ENCODE data around the gene SCN1B.

The SCN1B gene

DNA sequence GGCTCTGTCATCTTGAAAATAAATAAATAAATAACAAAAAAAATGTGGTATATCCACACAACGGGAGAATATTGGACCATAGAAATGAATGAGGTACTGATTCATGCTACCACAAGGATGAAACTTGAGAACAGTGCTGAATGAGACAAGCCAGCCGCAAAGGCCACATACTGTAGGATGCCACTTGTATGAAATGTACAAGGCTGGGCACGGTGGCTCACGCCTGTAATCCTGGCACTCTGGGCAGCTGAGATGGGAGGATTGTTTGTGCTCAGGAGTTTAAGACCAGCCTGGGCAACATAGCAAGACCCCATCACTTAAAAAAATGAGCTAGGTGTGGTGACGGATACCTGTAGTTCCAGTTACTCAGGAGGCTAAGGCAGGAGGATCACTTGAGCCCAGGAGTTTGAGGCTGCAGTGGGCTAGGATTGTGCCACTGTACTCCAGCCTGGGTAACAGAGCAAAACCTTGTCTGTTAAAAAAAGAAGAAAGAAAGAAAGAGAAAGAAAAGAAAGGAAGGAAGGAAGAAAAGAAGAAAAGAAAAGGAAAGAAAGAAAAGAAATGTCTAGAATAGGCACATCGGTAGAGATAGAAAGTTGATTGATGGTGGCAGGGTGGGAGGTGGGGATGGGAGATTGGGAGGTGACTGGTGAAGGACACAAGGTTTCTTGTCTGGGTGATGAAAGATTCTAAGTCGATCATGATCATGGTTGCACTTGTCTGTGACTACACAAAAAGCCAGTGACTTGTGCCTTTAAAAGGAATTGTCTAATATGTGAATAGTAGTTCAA, 31.5 kb downstream of the SCN1B start:
- Histone ChIP-seq H3K27ac (no peak overlapping the region), H3K36me3 (no peaks in the 10 kb centered on the region), H3K27me3 (peaks cover 6% of the 10 kb centered on the region), H3K4me3 (ENCODE audit: low read depth in 1 of 2, low read length in 1 of 2) (no peak overlapping the region), H3K9me3 (no peaks in the 10 kb centered on the region), H3K4me1 (ENCODE audit: control insufficient read depth in 1 of 2, insufficient read depth in 1 of 2, low read depth in 1 of 2, low read length in 1 of 2) (no peaks in the 10 kb centered on the region)
- TF ChIP-seq, protein P1, sequence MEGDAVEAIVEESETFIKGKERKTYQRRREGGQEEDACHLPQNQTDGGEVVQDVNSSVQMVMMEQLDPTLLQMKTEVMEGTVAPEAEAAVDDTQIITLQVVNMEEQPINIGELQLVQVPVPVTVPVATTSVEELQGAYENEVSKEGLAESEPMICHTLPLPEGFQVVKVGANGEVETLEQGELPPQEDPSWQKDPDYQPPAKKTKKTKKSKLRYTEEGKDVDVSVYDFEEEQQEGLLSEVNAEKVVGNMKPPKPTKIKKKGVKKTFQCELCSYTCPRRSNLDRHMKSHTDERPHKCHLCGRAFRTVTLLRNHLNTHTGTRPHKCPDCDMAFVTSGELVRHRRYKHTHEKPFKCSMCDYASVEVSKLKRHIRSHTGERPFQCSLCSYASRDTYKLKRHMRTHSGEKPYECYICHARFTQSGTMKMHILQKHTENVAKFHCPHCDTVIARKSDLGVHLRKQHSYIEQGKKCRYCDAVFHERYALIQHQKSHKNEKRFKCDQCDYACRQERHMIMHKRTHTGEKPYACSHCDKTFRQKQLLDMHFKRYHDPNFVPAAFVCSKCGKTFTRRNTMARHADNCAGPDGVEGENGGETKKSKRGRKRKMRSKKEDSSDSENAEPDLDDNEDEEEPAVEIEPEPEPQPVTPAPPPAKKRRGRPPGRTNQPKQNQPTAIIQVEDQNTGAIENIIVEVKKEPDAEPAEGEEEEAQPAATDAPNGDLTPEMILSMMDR (IDR thresholded peaks at IDR 0.05), result no peak

DNA sequence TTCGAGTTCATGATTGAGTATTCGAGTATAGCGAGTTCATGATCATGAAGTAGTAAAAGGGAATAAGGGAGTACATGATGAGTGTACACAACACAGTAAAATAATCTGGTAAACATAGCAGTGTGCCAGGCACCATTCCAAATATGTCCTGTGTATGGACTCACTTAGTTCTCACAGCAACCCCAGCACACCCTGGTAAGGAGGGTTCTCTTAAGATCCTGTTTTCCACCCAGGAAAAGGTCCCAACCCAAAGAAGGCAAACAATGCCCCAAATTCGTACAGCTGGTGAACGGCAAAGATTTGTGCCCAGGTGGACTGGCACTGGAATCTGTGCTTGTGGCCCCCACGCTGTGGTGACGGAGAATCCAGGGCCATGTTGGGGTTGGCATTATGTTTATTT, 32.7 kb downstream of the SCN1B start:
- no peaks in the 10 kb centered on the region for H3K9me3 ChIP-seq
- no peak overlapping the region for H3K27ac ChIP-seq

DNA sequence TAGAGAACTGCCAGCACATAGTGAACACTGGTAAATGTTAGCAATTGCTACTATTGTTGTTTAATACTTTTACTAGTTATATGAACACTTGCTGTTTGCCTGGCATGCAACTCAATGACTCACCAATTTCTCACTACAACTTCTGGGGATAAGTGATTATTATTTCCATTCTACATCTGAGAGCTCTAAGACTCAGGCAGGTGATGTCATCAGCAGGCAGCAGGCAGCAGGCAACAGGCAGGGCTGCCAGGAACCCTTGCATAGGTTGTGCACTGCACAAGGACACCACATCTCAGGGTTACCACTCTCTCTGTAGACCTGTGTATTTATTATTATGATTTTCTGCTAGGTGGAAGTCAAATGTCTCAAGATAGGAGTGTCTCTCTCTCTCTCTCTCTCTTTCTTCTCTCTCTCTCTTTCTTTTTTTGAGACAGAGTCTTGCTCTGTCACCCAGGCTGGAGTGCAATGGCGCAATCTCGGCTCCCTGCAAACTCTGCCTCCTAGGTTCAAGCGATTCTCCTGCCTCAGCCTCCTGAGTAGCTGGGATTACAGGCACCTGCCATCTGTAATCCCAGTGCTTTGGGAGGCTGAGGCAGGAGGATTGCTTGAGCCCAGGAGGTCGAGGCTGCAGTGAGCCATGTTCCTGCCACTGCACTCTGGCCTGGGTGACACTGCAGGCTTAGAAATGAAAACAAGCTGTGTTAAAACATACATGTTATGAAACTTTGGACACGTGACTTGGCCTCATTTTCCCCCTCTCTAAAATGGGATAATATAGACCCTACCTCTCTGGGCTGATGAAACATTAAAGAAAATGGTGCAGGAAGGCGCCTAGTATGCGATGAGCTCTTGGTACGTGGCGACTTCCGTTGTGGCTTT, 33.9 kb downstream of the SCN1B start:
- TF ChIP-seq, protein P1 (IDR thresholded peaks at IDR 0.05), result no peak
- H3K4me1 ChIP-seq (ENCODE audit: control insufficient read depth in 1 of 2, insufficient read depth in 1 of 2, low read depth in 1 of 2, low read length in 1 of 2), result no peaks in the 10 kb centered on the region
- no peak overlapping the region for H3K27ac ChIP-seq
- H3K4me3 ChIP-seq (ENCODE audit: low read depth in 1 of 2, low read length in 1 of 2), result no peak overlapping the region
- peaks cover 6% of the 10 kb centered on the region for H3K27me3 ChIP-seq
- H3K36me3 ChIP-seq, result no peaks in the 10 kb centered on the region
- no peaks in the 10 kb centered on the region for H3K9me3 ChIP-seq

More for the DNA sequence above, 32.7 kb downstream of the SCN1B start:
- H3K4me3 ChIP-seq (ENCODE audit: low read depth in 1 of 2, low read length in 1 of 2), result no peak overlapping the region
- no peaks in the 10 kb centered on the region for H3K36me3 ChIP-seq
- peaks cover 6% of the 10 kb centered on the region for H3K27me3 ChIP-seq
- TF ChIP-seq, protein P1 (IDR thresholded peaks at IDR 0.05), result no peak
- no peaks in the 10 kb centered on the region for H3K4me1 ChIP-seq (ENCODE audit: control insufficient read depth in 1 of 2, insufficient read depth in 1 of 2, low read depth in 1 of 2, low read length in 1 of 2)

DNA sequence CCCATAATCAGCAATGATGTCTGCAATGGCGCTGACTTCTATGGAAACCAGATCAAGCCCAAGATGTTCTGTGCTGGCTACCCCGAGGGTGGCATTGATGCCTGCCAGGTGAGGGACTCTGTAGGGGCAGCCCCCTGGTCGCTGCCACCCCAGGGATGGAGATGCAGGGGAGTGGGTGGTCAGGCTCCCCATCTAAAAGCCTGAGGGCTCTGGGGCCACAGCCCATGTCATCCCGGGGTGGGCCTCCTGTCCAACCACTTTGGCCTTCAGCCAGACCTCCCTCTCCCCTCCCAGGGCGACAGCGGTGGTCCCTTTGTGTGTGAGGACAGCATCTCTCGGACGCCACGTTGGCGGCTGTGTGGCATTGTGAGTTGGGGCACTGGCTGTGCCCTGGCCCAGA, 35.3 kb downstream of the SCN1B start:
- Histone ChIP-seq H3K4me3 (ENCODE audit: low read depth in 1 of 2, low read length in 1 of 2) (no peak overlapping the region), H3K4me1 (ENCODE audit: control insufficient read depth in 1 of 2, insufficient read depth in 1 of 2, low read depth in 1 of 2, low read length in 1 of 2) (no peaks in the 10 kb centered on the region), H3K9me3 (no peaks in the 10 kb centered on the region), H3K27me3 (peaks cover 6% of the 10 kb centered on the region), H3K36me3 (no peaks in the 10 kb centered on the region), H3K27ac (no peak overlapping the region)
- TF ChIP-seq, protein P1 (IDR thresholded peaks at IDR 0.05), result no peak

DNA sequence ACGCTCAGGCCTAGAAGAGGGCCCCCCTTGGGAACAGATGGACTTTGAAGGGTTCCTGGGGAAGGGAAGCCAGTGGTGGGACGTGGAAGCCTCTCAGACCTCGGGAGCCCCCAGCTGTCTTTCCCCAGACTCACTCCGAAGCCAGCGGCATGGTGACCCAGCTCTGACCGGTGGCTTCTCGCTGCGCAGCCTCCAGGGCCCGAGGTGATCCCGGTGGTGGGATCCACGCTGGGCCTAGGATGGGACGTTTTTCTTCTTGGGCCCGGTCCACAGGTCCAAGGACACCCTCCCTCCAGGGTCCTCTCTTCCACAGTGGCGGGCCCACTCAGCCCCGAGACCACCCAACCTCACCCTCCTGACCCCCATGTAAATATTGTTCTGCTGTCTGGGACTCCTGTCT, 35.9 kb downstream of the SCN1B start:
- TF ChIP-seq, protein P1 (IDR thresholded peaks at IDR 0.05), result no peak
- H3K4me1 ChIP-seq (ENCODE audit: control insufficient read depth in 1 of 2, insufficient read depth in 1 of 2, low read depth in 1 of 2, low read length in 1 of 2), result no peaks in the 10 kb centered on the region
- no peaks in the 10 kb centered on the region for H3K36me3 ChIP-seq
- peaks cover 6% of the 10 kb centered on the region for H3K27me3 ChIP-seq
- H3K9me3 ChIP-seq, result no peaks in the 10 kb centered on the region
- H3K4me3 ChIP-seq (ENCODE audit: low read depth in 1 of 2, low read length in 1 of 2), result no peak overlapping the region
- no peak overlapping the region for H3K27ac ChIP-seq

Data from neutrophil (primary cell).